ENCODE measurements around the gene GPRC5B. TPM values are rescaled to one million over a fixed set of nuclear protein-coding genes. Genes with fewer than 3 reads are reported as not detected.

GPRC5B gene
- polyA plus RNA-seq, 2 of the 4 experiments (the other 2 are of a cell fraction): 12.8 to 19.1 TPM

DNA sequence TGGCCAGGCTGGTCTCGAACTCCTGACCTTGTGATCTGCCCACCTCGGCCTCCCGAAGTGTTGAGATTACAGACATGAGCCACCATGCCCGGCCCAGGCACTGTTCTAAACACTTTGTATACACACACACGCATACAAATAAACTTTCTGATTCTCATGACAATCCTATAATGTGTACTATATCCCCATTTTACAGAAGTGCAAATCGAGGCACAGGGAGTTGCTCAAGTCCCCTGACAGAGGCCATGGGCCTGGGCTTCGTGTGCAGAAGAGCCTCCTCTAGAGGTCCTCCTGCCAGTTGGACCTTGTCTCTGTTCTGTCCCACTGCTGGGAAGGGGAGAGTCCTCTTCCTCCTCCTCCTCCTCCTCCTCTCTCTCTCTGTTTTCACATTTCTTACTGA, 9.9 kb upstream of the GPRC5B start:
- H3K4me1 ChIP-seq: 0 out of 3 replicates have a peak, but pooled peaks cover 4% of the 10 kb centered on the region
- ChIA-PET CTCF (interaction anchor here (1.3 to 3.9 kb wide), 3 partner anchors 13 to 490 kb away, joined by 3 to 24 read pairs (median 12); no protein-coding TSS in a partner anchor), POLR2A (no interaction called here)
- DNase-seq (ENCODE audit: low read depth in 1 of 2, low spot score in 1 of 2) (no peak), FAIRE-seq (no peak), ATAC-seq (no peak)
- H3K9me3 ChIP-seq: no peaks in the 10 kb centered on the region
- H3K4me2 ChIP-seq: no peak overlapping the region
- no peak overlapping the region for H3K27ac ChIP-seq
- no peak overlapping the region for H3K4me3 ChIP-seq
- TF ChIP-seq NFE2L2 (conservative IDR thresholded peaks at IDR 0.05; ENCODE audit: low read length) (no peak), ZC3H11A (IDR thresholded peaks at IDR 0.05) (no peak), MYC (IDR thresholded peaks at IDR 0.05; ENCODE audit: borderline replicate concordance, low read length) (no peak), MAZ (IDR thresholded peaks at IDR 0.05; ENCODE audit: borderline replicate concordance, low read depth, low read length) (no peak), JUN (IDR thresholded peaks at IDR 0.05) (no peak)
- WGBS (ENCODE audit: missing lambda C conversion rate): 40% methylated on average over 7 of the region's 7 CpGs

DNA sequence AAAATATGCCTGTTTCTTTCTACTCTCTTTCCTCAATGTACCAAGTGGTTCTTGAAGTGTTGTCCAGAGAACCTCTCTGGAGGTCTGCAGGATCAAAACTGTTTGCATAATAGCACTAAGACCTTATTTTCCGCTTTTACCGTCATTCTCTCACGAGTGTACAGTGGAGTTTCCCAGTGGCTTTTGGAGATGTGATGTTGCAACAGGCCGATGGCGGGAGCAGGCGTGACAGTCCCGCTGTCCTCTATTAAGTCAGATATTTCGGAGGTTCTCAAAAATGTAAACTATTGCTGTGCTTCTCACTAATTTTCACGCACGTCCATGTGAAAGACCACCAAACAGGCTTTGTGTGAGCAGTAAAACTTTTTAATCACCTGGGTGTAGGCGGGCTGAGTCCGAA, 8.3 kb upstream of the GPRC5B start:
- POLR2A ChIA-PET: no interaction called here
- H3K27ac ChIP-seq: no peak overlapping the region
- no peaks in the 10 kb centered on the region for H3K4me1 ChIP-seq
- H3K9me3 ChIP-seq: no peaks in the 10 kb centered on the region
- H3K4me2 ChIP-seq: no peak overlapping the region
- 84% methylated on average over 12 of the region's 12 CpGs for WGBS (ENCODE audit: missing lambda C conversion rate)
- CTCF ChIA-PET: interaction anchor here (0.6 to 2.7 kb wide), 3 partner anchors 14 to 490 kb away, joined by 3 to 12 read pairs (median 3); no protein-coding TSS in a partner anchor
- H3K4me3 ChIP-seq: no peak overlapping the region
- ATAC-seq (no peak), FAIRE-seq (no peak), DNase-seq (ENCODE audit: low read depth in 1 of 2, low spot score in 1 of 2) (no peak)
- TF ChIP-seq, protein P1, sequence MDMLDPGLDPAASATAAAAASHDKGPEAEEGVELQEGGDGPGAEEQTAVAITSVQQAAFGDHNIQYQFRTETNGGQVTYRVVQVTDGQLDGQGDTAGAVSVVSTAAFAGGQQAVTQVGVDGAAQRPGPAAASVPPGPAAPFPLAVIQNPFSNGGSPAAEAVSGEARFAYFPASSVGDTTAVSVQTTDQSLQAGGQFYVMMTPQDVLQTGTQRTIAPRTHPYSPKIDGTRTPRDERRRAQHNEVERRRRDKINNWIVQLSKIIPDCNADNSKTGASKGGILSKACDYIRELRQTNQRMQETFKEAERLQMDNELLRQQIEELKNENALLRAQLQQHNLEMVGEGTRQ (IDR thresholded peaks at IDR 0.05): no peak
- TF ChIP-seq CHD4 (IDR thresholded peaks at IDR 0.05; ENCODE audit: borderline replicate concordance) (no peak), NFE2L2 (conservative IDR thresholded peaks at IDR 0.05; ENCODE audit: low read length) (no peak), SMC3 (IDR thresholded peaks at IDR 0.05) (no peak), HOXB13 (CRISPR knock-in tag; IDR thresholded peaks at IDR 0.05; ENCODE audit: low read depth) (no peak), RAD21 (conservative IDR thresholded peaks at IDR 0.05 in 1 of 2, IDR thresholded peaks at IDR 0.05 in 1 of 2) (no peak), EHF (CRISPR knock-in tag; IDR thresholded peaks at IDR 0.05) (no peak), GATA3 (IDR thresholded peaks at IDR 0.05; ENCODE audit: borderline replicate concordance) (no peak), KDM1A (IDR thresholded peaks at IDR 0.05; ENCODE audit: low read depth) (no peak), HOXA7 (CRISPR knock-in tag; IDR thresholded peaks at IDR 0.05) (no peak)

DNA sequence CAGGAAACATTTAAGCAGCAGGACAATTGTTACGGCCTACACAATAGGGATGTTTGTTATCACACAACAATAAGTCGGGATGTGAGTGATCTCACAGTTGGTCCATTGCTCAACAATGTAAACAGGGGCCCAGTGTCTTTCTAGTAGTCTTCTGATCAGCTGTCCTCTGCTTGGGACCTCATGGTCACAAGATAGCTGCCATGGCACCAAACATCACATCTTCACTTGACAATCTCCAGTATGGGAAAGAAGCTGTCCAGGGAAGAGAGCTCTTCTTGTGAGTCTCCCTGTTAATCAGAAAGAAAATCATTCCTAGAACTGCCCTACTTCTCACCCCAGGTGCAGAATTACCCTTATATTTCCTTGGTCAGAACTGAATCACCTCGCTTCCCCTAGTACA, 6.3 kb upstream of the GPRC5B start:
- FAIRE-seq (no peak), DNase-seq (ENCODE audit: low read depth in 1 of 2, low spot score in 1 of 2) (no peak), ATAC-seq (no peak)
- TF ChIP-seq NR3C1 (IDR thresholded peaks at IDR 0.05): no peak
- WGBS (ENCODE audit: missing lambda C conversion rate): 77% methylated on average over 3 of the region's 3 CpGs
- Histone ChIP-seq H3K27ac (no peak overlapping the region), H3K4me3 (no peak overlapping the region), H3K9me3 (no peaks in the 10 kb centered on the region), H3K4me1 (no peaks in the 10 kb centered on the region), H3K4me2 (no peak overlapping the region)
- ChIA-PET POLR2A (no interaction called here), CTCF (interaction anchor here (0.7 to 1.8 kb wide), 8 partner anchors 8 to 410 kb away, joined by 3 to 15 read pairs (median 4); no protein-coding TSS in a partner anchor)

DNA sequence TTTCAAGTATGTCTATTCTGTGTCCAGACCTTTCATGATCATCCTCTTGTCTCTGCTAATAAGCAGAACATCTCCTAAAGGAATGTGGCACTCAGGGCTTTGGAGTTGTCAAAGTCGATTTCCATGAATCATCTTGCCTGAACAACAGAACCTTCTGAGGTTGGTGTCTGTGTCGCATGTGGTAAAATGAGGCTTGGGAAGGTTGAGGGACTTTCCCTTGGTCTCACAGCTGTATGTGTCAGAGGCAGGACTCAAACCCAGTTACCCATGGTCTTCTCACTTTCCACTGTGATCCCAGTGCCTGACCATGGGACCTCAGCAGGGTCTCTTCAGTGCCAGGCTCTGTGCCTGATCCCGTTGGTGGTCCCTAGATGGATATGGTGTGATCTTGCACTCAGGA, 4.2 kb upstream of the GPRC5B start:
- FAIRE-seq (no peak), ATAC-seq (no peak), DNase-seq (ENCODE audit: low read depth in 1 of 2, low spot score in 1 of 2) (no peak)
- 29% methylated on average over 3 of the region's 3 CpGs for WGBS (ENCODE audit: missing lambda C conversion rate)
- H3K27ac ChIP-seq: no peak overlapping the region
- peaks cover 5% of the 10 kb centered on the region; the same call in 2 of the 3 replicates for H3K4me1 ChIP-seq
- no peak for TF ChIP-seq FOSL2 (IDR thresholded peaks at IDR 0.05)
- TF ChIP-seq FOSL2 (CRISPR knock-in tag; IDR thresholded peaks at IDR 0.05): no peak
- TF ChIP-seq RFX5 (IDR thresholded peaks at IDR 0.05): no peak
- TF ChIP-seq, protein P2, sequence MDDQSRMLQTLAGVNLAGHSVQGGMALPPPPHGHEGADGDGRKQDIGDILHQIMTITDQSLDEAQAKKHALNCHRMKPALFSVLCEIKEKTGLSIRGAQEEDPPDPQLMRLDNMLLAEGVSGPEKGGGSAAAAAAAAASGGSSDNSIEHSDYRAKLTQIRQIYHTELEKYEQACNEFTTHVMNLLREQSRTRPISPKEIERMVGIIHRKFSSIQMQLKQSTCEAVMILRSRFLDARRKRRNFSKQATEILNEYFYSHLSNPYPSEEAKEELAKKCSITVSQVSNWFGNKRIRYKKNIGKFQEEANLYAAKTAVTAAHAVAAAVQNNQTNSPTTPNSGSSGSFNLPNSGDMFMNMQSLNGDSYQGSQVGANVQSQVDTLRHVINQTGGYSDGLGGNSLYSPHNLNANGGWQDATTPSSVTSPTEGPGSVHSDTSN (IDR thresholded peaks at IDR 0.05): no peak
- TF ChIP-seq, protein P3, sequence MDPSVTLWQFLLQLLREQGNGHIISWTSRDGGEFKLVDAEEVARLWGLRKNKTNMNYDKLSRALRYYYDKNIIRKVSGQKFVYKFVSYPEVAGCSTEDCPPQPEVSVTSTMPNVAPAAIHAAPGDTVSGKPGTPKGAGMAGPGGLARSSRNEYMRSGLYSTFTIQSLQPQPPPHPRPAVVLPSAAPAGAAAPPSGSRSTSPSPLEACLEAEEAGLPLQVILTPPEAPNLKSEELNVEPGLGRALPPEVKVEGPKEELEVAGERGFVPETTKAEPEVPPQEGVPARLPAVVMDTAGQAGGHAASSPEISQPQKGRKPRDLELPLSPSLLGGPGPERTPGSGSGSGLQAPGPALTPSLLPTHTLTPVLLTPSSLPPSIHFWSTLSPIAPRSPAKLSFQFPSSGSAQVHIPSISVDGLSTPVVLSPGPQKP (IDR thresholded peaks at IDR 0.05; ENCODE audit: low read depth, low read length): no peak
- no peak for TF ChIP-seq NPAS2 (CRISPR knock-in tag; IDR thresholded peaks at IDR 0.05; ENCODE audit: borderline replicate concordance)
- no peak for TF ChIP-seq KDM5A (IDR thresholded peaks at IDR 0.05)
- no peak for TF ChIP-seq RNF2 (IDR thresholded peaks at IDR 0.05; ENCODE audit: borderline replicate concordance, low read depth)
- no peak for TF ChIP-seq CHD4 (IDR thresholded peaks at IDR 0.05; ENCODE audit: borderline replicate concordance)
- no peak for TF ChIP-seq KDM1A (IDR thresholded peaks at IDR 0.05; ENCODE audit: low read depth)
- H3K4me2 ChIP-seq: no peak overlapping the region
- CTCF ChIA-PET: interaction anchor here (0.7 to 15.4 kb wide), 9 partner anchors 9 to 494 kb away, joined by 3 to 328 read pairs (median 6); no protein-coding TSS in a partner anchor
- no peak overlapping the region for H3K4me3 ChIP-seq
- POLR2A ChIA-PET: no interaction called here
- no peaks in the 10 kb centered on the region for H3K9me3 ChIP-seq
